ENCODE results near the gene TGFB3.

DNA sequence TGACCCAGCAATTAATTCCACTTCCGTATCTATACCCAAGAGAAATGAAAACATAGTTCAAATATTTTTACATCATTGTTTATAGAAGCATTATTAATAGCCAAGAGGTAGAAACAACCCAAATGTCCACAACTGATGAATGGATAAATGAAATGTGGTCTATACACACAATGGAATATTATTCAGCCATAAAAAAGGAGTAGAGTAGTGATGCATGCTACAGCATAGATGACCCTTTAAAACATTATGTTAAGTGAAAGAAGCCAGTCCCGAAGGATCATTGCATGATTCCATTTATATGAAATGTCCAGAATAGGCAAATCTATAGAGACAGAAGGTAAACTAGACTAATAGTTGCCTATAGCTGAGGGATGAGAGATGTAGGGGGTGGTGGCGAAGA is 29.3 kb downstream of the TGFB3 start:
- no peak for TF ChIP-seq EZH2phosphoT487 (IDR thresholded peaks at IDR 0.05; ENCODE audit: low read length)
- TF ChIP-seq, protein P1, sequence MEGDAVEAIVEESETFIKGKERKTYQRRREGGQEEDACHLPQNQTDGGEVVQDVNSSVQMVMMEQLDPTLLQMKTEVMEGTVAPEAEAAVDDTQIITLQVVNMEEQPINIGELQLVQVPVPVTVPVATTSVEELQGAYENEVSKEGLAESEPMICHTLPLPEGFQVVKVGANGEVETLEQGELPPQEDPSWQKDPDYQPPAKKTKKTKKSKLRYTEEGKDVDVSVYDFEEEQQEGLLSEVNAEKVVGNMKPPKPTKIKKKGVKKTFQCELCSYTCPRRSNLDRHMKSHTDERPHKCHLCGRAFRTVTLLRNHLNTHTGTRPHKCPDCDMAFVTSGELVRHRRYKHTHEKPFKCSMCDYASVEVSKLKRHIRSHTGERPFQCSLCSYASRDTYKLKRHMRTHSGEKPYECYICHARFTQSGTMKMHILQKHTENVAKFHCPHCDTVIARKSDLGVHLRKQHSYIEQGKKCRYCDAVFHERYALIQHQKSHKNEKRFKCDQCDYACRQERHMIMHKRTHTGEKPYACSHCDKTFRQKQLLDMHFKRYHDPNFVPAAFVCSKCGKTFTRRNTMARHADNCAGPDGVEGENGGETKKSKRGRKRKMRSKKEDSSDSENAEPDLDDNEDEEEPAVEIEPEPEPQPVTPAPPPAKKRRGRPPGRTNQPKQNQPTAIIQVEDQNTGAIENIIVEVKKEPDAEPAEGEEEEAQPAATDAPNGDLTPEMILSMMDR (IDR thresholded peaks at IDR 0.05; ENCODE audit: low read length), result no peak
